Kidney (tissue), 14 donors: Measurements from ENCODE around the gene ALOX12B. TPM values are rescaled to one million over a fixed set of nuclear protein-coding genes. Genes with fewer than 3 reads are reported as not detected.
A peak's percentile ranks its signal among the peaks of the same experiment; 100 is the strongest.

Experiments
- DNase-seq, 5 donors: peaks; one replicate each; pipeline ENCODE4 v3.0.0-alpha.2; 2013 to 2020
- FAIRE-seq: peaks from 2 replicates; lab custom pipeline; 2012; peaks lifted over from hg19 to GRCh38; lab: Jason Lieb, UNC
- H3K27ac ChIP-seq, 2 donors: one replicate each; pipeline ENCODE4 v1.7.0; 2013; ENCODE audit warnings: low read depth in 2 of 2, low read length in 2 of 2, inconsistent platforms in 1 of 2
- H3K27me3 ChIP-seq: one replicate; pipeline ENCODE4 v1.7.1; 2013; ENCODE audit warnings: low read length, inconsistent platforms; ENCODE audit not compliant: control insufficient read depth, insufficient read depth
- H3K36me3 ChIP-seq, 3 donors: one replicate each; pipeline versions ENCODE4 v1.7.0 to v1.7.1; 2013; ENCODE audit warnings: low read length in 3 of 3, control low read depth in 1 of 3, inconsistent platforms in 1 of 3; ENCODE audit not compliant: insufficient read depth in 3 of 3, control insufficient read depth in 2 of 3
- H3K4me1 ChIP-seq, 3 donors: one replicate each; pipeline versions ENCODE4 v1.7.0 to v1.7.1; 2013; ENCODE audit warnings: low read length in 3 of 3, inconsistent platforms in 1 of 3, low read depth in 1 of 3; ENCODE audit not compliant: control insufficient read depth in 2 of 3, insufficient read depth in 2 of 3
- H3K4me3 ChIP-seq, 3 donors: one replicate each; pipeline versions ENCODE4 v1.7.0 to v1.8.1; 2013; ENCODE audit warnings: low read length in 3 of 3, control low read depth in 1 of 3, inconsistent platforms in 1 of 3
- H3K9ac ChIP-seq, 3 donors: one replicate each; pipeline versions ENCODE4 v1.7.0 to v1.7.1; 2013; ENCODE audit warnings: low read length in 3 of 3, control low read depth in 1 of 3, inconsistent platforms in 1 of 3
- H3K9me3 ChIP-seq, 3 donors: one replicate each; pipeline versions ENCODE4 v1.7.0 to v1.7.1; 2013; ENCODE audit warnings: low read length in 3 of 3, control low read depth in 1 of 3, inconsistent platforms in 1 of 3; ENCODE audit not compliant: control insufficient read depth in 2 of 3, insufficient read depth in 1 of 3
- intact Hi-C: fragments of 100-400 bp; cut with DNase I; formaldehyde crosslinking; loops from one replicate; pipeline ENCODE4 v1.11.1; 2022
- polyA plus RNA-seq: library from polyadenylated mRNA; stranded (reverse); fragments of 350-450 nt; fragmentation: Illumina TruSeq; extraction: RNeasy Lipid Tissue Mini Kit (QIAGEN cat#74804); gene quantifications from one replicate; pipeline ENCODE4 v1.2.3, GENCODE V29; 2014; ENCODE audit warnings: low read depth, low replicate concordance; ENCODE audit not compliant: insufficient read depth
- total RNA-seq: library from RNA; stranded (reverse); fragmentation: NEBNext Ultra II Directional; extraction: Animal tissue kit (Norgen Biotek cat#: 25700); gene quantifications from one replicate; pipeline ENCODE4 v1.2.1, GENCODE V29; 2021
- TF ChIP-seq, protein P1 (sequence below): IDR thresholded peaks from 3 replicates; pipeline ENCODE4 v1.5.1; 2012; ENCODE audit warnings: mild to moderate bottlenecking, moderate library complexity, borderline replicate concordance; ENCODE audit not compliant: insufficient read depth; ENCODE audit errors: extremely low read depth
- donor health status: control.
- donor health status: control.
- donor health status: control.
- donor health status: control.
- donor health status: control.
- donor health status: DM: yes; HTN: yes; CAD: no.
- donor health status: Normal renal cell carcinoma (clear cell type).

ALOX12B gene
- total and polyA plus RNA-seq, 2 donors from 2014 or later: not detected

DNA sequence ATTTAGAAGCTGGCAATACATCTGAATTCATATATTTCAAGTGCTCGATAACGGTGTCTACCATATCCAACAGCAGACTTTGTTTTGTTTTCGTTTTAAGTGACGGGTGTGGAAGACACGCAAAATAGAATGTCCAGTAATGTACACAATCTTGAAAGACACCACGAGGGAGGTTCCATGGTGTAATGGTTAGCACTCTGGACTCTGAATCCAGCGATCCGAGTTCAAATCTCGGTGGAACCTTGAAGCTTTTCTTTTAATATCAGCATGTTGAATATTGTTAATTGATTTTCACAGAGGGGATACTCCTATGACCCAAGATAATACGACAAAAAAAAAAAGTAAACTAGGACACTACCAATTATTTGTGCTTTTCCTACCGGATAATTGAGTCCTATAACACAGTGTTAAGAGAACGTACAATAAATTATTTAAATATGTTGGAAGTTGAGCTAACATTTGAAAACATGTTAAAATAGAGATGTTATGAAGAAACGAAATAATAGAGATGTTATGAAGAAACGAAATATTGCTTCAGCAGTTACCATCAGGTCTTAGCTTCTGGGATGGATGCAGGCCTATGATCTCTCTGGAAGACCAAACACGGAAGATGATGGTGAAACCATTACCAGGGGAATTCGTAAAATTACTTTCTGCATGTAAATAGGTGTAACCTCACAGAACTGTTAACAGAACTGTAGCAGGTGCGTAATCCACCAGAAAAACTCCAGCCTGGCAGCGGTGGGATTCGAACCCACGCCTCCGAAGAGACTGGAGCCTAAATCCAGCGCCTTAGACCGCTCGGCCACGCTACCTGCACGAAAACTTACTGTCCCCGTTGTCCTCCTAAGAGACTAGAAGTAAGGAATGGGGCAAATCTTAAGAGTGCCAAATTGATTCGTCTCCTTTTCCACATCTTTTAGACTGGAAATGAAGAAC lies 32.3 kb upstream of the ALOX12B start:
- intact Hi-C loops: loop anchor here (10.0 kb wide), 1 partner anchor 65 kb away; no protein-coding TSS in a partner anchor

DNA sequence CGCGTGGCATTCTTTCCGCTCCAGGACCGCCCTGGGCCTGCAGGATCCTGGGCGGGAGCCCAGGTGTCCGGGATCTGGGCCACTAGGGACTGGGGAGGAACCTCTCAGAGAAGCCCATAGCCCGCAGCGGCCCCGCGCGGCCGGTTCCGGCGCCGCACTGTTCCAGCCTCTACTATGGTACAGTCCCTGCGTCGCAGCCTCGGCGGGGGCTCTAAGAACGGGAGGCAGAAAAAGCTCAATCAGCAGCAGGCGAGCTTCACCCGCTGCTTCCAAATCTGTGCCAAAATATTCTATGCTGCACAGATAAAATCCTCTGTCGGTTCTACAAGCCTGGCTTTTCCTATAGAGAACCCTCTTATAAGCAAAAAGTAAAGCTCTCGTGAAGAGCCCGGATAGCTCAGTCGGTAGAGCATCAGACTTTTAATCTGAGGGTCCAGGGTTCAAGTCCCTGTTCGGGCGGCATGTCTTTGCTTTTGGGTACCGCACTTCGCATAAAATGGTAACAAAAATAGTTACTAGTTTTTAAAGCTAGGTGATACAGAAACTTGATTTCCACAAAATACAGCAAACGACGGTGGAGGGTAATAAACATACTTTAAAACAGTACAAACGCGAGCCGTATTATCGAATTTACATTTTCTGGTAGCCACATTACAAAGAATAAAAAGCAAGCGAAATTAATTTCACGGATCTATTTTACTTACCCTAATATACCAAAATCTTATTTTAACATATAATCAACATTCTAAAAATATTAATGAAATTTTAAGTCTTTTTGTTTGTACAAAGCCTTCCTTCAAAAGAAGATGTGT lies 31.5 kb upstream of the ALOX12B start:
- peak overlapping the region; percentile 74 to 80 (median 75) for H3K4me3 ChIP-seq
- intact Hi-C loops: no loop called here
- peaks cover 28% of the 10 kb centered on the region for H3K27me3 ChIP-seq
- no peaks in the 10 kb centered on the region for H3K36me3 ChIP-seq
- FAIRE-seq (peak; percentile 61), DNase-seq (peak; percentile 87 to 95 (median 92))
- TF ChIP-seq, protein P1, sequence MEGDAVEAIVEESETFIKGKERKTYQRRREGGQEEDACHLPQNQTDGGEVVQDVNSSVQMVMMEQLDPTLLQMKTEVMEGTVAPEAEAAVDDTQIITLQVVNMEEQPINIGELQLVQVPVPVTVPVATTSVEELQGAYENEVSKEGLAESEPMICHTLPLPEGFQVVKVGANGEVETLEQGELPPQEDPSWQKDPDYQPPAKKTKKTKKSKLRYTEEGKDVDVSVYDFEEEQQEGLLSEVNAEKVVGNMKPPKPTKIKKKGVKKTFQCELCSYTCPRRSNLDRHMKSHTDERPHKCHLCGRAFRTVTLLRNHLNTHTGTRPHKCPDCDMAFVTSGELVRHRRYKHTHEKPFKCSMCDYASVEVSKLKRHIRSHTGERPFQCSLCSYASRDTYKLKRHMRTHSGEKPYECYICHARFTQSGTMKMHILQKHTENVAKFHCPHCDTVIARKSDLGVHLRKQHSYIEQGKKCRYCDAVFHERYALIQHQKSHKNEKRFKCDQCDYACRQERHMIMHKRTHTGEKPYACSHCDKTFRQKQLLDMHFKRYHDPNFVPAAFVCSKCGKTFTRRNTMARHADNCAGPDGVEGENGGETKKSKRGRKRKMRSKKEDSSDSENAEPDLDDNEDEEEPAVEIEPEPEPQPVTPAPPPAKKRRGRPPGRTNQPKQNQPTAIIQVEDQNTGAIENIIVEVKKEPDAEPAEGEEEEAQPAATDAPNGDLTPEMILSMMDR: peak; percentile 63
- H3K4me1 ChIP-seq: peaks cover 0 to 35% (median 17%) of the 10 kb centered on the region in 3 donors
- no peaks in the 10 kb centered on the region for H3K9me3 ChIP-seq
- H3K27ac ChIP-seq: peak overlapping the region; percentile 8 to 71
- H3K9ac ChIP-seq: peak overlapping the region; percentile 50 to 56 (median 54)

More for the DNA sequence above, 32.3 kb upstream of the ALOX12B start:
- Histone ChIP-seq H3K4me1 (peaks cover under 1 to 43% (median 22%) of the 10 kb centered on the region in 3 donors), H3K36me3 (no peaks in the 10 kb centered on the region), H3K9ac (peak overlapping the region in 2 of 3 donors; percentile 54 to 56), H3K9me3 (no peaks in the 10 kb centered on the region), H3K4me3 (peak overlapping the region; percentile 74 to 80 (median 75)), H3K27ac (no peak overlapping the region), H3K27me3 (peaks cover 29% of the 10 kb centered on the region)
- TF ChIP-seq, protein P1: no peak
- DNase-seq (peak; percentile 91 to 97 (median 93)), FAIRE-seq (peak; percentile 89)

DNA sequence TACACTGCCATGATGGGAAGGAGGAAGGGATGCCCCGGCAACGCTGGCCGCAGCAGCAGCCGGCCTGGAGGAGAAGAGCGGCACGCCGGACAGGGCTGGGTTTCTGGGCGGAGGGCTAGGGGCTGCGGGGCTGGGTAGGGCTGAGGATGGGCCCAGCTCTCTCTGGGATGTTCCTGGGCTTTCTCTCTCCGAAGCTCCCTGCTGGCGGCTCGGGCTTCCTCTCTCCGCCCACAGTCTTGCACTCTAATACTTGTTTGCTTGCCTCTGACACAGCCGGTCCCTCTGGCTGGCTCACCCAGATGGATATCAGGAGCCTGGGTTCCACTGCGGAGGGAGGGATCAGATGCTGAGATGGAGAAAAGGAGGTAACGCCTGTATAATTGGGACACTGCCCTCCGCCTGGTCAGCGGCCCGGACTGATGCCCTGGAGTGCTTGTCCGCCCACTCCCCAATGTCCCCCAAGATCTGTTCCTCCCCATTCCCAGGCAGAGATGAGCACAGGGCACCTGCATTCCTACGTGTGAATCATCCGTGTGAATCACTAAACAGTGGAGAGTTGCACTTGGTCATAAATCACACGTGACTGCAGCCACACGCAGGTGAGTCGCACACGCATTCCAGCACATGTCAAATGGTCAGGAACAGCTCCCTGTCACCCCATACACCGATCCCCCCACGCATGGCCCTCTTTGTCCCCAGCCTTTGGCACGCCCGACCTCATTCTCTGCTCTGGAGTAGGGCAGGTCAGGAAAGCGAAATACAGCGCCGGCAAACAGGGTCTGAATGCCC lies 30.7 kb upstream of the ALOX12B start, which contains the start of gene ALOXE3:
TSS of gene ALOXE3 (minus strand) at position 535 of the 789 bp plus-strand sequence. CDS start at position 11, 524 bp downstream.
- no peak for FAIRE-seq

More for the DNA sequence above, 30.7 kb upstream of the ALOX12B start, which contains the start of gene ALOXE3:
- Histone ChIP-seq H3K4me1 (peaks cover 0 to 28% (median 13%) of the 10 kb centered on the region in 3 donors), H3K9me3 (no peaks in the 10 kb centered on the region), H3K36me3 (no peaks in the 10 kb centered on the region), H3K27me3 (peaks cover 24% of the 10 kb centered on the region), H3K9ac (peak within 1 kb of the TSS; percentile 50 to 56 (median 54)), H3K27ac (peak within 1 kb of the TSS; percentile 8 to 71), H3K4me3 (peak within 1 kb of the TSS; percentile 74 to 80 (median 75))
- intact Hi-C loops: no loop called here
- TF ChIP-seq, protein P1: no peak
- peak in 3 of 5 donors; percentile 29 to 85 (median 70) for DNase-seq
